Adipose tissue (tissue), 3 donors: ENCODE data around the gene DEF6. TPM values are rescaled to one million over a fixed set of nuclear protein-coding genes. Genes with fewer than 3 reads are reported as not detected.
"Not testable (repeated sequence)": the region's sequence is repeated elsewhere in the genome, so short reads cannot be mapped to it uniquely, and the experiment has no call there.

Experiments used
- H3K27ac ChIP-seq: one replicate; pipeline ENCODE4 v1.5.1; 2013; ENCODE audit warnings: low read depth, low read length
- WGBS, 3 donors: extraction: QIAGEN DNeasy Blood & Tissue Kit; methylation state at CpG; one replicate each; pipeline ENCODE4 v1.1.7; 2013; 5-methylcytosine and 5-hydroxymethylcytosine counted together
- polyA plus RNA-seq, 3 donors: library from polyadenylated mRNA; stranded (reverse); fragments of 200-250 nt; gene quantifications; one replicate each; pipeline ENCODE4 v1.2.3, GENCODE V29; 2013
- donor health status: healthy with polysubstance abuse.
- donor health status: Bipolar disorder and iron deficiency.
- donor health status: healthy.

DEF6 gene
- polyA plus RNA-seq, 3 donors = 4.2 to 17.3 (median 8.6) TPM

GRCh38 chr6:35328108-35328723 lies 30.6 kb downstream of the DEF6 start:
- H3K27ac ChIP-seq = no peak overlapping the region
- WGBS, 3 donors = 94 to 97% (median 95%) methylated on average over 1 of the region's 1 CpG

GRCh38 chr6:35328965-35329364 lies 31.3 kb downstream of the DEF6 start:
- H3K27ac ChIP-seq = not testable (repeated sequence)
- 92 to 94% (median 92%) methylated on average over 8 of the region's 8 CpGs for WGBS, 3 donors

- no peak overlapping the region for H3K27ac ChIP-seq
- 95 to 98% (median 98%) methylated on average over 9 of the region's 9 CpGs for WGBS, 3 donors
Measured at GRCh38 chr6:35330541-35331119, 33.0 kb downstream of the DEF6 start.

- 62 to 80% (median 76%) methylated on average over 9 of the region's 9 CpGs for WGBS, 3 donors
- H3K27ac ChIP-seq = not testable (repeated sequence)
Measured at GRCh38 chr6:35332074-35332887, 34.7 kb downstream of the DEF6 start.

GRCh38 chr6:35341557-35341956 lies 43.9 kb downstream of the DEF6 start:
- WGBS, 3 donors = 77 to 80% (median 78%) methylated on average over 13 of the region's 13 CpGs
- no peak overlapping the region for H3K27ac ChIP-seq

GRCh38 chr6:35342258-35343091 lies 44.9 kb downstream of the DEF6 start, which contains the start of gene PPARD:
PPARD (plus strand) TSS chr6:35342558; CDS start chr6:35411088, 68,530 bp downstream.
- WGBS, 3 donors = 0 to 1% (median 0%) methylated on average over 50 to 77 of the region's 77 CpGs

GRCh38 chr6:35343092-35343834 lies 45.6 kb downstream of the DEF6 start:
- H3K27ac ChIP-seq = no peak overlapping the region
- WGBS, 3 donors = 6 to 16% (median 8%) methylated on average over 13 of the region's 13 CpGs

More at GRCh38 chr6:35342258-35343091, 44.9 kb downstream of the DEF6 start, which contains the start of gene PPARD:
- peak within 1 kb of the TSS; percentile 63 for H3K27ac ChIP-seq

- 60 to 71% (median 64%) methylated on average over 6 of the region's 6 CpGs for WGBS, 3 donors
- no peak overlapping the region for H3K27ac ChIP-seq
Measured at GRCh38 chr6:35343835-35344550, 46.4 kb downstream of the DEF6 start.

- 95 to 96% (median 95%) methylated on average over 4 of the region's 4 CpGs for WGBS, 3 donors
- no peak overlapping the region for H3K27ac ChIP-seq
Measured at GRCh38 chr6:35351422-35351821, 53.8 kb downstream of the DEF6 start.

GRCh38 chr6:35352735-35353134 lies 55.1 kb downstream of the DEF6 start:
- WGBS, 3 donors = 94 to 97% (median 95%) methylated on average over 2 of the region's 2 CpGs

GRCh38 chr6:35354361-35355135 lies 56.9 kb downstream of the DEF6 start:
- 96% methylated on average over 13 of the region's 13 CpGs for WGBS, 3 donors
- H3K27ac ChIP-seq = no peak overlapping the region

More at GRCh38 chr6:35352735-35353134, 55.1 kb downstream of the DEF6 start:
- no peak overlapping the region for H3K27ac ChIP-seq

GRCh38 chr6:35356391-35356790 lies 58.8 kb downstream of the DEF6 start:
- H3K27ac ChIP-seq = no peak overlapping the region
- 95 to 100% (median 96%) methylated on average over 1 of the region's 1 CpG for WGBS, 3 donors

- WGBS, 3 donors = 60 to 86% (median 82%) methylated on average over 4 of the region's 4 CpGs
- H3K27ac ChIP-seq = no peak overlapping the region
Measured at GRCh38 chr6:35357677-35358076, 60.1 kb downstream of the DEF6 start.

GRCh38 chr6:35358086-35358485 lies 60.5 kb downstream of the DEF6 start:
- H3K27ac ChIP-seq = no peak overlapping the region
- 59 to 81% (median 62%) methylated on average over 3 of the region's 3 CpGs for WGBS, 3 donors

- H3K27ac ChIP-seq = no peak overlapping the region
- 95 to 98% (median 96%) methylated on average over 5 of the region's 5 CpGs for WGBS, 3 donors
Measured at GRCh38 chr6:35359346-35359743, 61.7 kb downstream of the DEF6 start.

- H3K27ac ChIP-seq = no peak overlapping the region
- WGBS, 3 donors = 39 to 50% (median 40%) methylated on average over 2 of the region's 2 CpGs
Measured at GRCh38 chr6:35359744-35360348, 62.2 kb downstream of the DEF6 start.
